HG03135 (cell line): ENCODE results near the gene TENT4B.
"Not testable (repeated sequence)": the region's sequence is repeated elsewhere in the genome, so short reads cannot be mapped to it uniquely, and the experiment has no call there.

Experiments
- ATAC-seq: cut with Tn5 transposase; IDR thresholded peaks from one replicate; pipeline ENCODE4 v1.9.1; 2021; ENCODE audit warnings: mild to moderate bottlenecking, moderate library complexity; ENCODE audit not compliant: unreplicated experiment

Gene TENT4B

DNA sequence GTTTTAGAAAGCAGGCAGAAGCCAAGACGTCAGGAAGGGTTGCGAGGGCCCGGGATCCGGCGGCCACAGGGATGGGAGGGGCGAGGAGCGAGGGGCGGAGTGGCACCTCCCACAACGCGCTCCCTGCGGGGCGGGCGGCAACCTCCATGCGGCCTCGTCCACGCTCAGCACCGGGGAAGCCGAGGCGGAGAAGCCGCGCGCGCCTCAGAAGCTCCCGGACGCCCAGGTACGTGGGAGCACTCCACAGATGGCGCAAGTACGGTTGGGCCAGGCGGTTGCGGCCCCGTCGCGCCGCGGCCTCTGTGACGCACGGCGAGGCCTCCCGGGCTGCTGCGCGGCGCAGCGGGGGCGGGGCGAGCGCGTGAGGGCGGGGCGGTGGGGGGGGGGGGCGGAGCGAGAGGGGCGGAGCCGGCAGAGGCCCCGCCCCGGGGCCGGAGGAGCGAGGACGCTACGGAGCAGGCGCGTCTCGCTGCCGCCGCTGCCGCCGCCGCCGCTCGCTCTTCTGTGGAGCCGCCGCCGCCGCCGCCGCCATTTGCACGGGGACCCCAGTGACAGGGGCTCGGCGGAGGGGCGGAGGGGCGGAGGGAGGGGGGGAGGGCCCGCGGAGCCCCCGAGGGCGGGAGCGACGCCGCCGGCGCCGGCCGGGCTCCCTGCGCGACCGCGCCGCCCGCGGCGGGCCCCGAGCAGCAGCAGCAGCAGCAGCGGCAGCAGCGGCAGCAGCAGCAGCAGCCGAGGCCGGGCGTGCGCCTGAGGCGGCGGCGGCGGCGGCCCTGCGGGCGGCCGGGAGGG, at the start of gene TENT4B:
Gene TENT4B (plus strand): TSS at position 500 of the 789 bp plus-strand sequence. CDS start 316 bp downstream, outside the sequence.
- peak; percentile 74 for ATAC-seq

DNA sequence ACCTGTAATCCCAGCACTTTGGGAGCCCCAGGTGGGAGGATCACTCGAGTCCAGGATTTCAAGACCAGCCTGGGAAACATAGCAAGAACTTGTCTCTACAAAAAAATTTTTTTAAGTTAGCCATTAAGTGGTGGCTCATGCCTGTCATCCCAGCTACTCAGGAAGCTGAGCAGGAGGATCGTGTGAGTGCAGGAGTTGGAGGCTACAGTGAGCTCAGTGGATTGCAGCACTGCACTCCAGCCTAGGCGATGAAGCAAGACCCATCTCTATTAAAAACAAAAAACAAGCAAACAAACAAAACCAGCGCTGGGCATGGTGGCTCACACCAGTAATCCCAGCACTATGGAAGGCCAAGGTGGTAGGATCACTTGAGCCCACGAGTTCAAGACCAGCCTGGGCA, 49.3 kb upstream of the TENT4B start:
- ATAC-seq, result no peak

DNA sequence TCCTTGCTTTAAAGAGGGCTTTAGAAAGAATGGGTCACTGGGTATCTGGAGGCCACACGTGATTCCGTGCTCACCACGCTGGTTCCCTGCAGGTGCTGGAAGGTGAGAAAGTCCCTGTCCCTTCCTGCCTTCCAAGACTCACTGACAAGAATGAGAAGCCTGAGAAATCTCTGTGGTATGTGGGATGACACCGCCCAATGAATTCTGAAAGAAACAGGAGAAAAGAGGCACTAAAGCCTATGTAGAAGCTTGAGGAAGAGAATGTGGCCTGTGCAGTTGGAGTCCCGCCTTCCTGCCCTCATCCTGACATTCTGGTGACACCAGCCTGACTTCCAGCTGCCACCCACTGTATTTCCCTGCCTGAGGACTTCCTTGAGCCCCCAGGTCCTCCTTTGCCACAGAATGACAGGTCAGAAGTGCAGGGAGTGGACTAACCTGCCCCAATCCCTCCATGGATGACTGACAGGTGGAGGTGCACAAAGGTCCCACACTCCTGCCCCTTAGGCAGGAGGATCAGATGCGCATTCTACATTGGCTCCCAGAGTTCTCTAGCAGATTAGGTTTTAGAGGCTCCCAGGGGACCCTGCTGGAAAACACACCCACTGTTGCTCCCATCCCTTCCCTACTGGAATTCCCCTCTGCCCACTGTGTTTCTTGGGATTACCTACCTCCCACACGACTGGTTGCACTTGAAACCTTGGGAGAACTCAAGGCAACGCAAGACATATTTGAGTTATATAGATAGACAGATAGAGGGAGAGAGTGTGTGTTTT, 38.6 kb upstream of the TENT4B start:
- no peak for ATAC-seq

DNA sequence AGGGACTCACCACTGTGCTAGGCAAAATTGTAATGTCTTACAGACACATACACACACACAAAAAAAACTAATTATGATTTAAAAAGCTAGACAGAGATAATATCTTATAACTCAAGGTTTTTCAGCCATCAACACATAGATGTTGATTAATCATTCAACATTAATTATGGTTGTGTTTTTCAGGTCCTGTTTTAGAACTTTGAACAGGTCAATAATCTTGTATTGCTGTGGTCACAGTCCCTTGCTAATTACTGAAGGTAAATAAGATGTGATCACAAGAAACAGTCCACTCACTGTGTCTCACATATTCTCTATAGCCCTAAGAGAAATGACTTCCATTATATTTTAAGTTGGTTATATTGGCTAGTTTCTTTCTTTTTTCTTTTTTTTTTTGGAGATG, 32.4 kb upstream of the TENT4B start:
- ATAC-seq, result no peak

DNA sequence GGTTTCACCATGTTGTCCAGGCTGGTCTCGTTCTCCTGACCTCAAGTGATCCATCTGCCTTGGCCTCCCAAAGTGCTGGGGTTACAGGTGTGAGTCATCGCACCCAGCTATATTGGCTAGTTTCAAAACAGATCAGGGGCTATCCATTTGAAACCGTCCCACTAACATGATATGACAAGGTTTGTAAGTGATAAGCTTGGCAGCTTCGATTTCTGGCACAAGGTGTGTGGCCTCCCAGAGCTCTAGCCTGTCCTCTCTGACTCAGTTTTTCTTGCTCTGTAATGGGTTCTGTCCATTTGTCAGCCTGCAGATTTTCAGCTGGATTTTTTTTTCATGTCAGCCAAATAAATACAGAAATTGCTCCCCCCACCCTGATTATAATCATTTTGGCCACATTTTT, 31.8 kb upstream of the TENT4B start:
- ATAC-seq, result peak; percentile 47

DNA sequence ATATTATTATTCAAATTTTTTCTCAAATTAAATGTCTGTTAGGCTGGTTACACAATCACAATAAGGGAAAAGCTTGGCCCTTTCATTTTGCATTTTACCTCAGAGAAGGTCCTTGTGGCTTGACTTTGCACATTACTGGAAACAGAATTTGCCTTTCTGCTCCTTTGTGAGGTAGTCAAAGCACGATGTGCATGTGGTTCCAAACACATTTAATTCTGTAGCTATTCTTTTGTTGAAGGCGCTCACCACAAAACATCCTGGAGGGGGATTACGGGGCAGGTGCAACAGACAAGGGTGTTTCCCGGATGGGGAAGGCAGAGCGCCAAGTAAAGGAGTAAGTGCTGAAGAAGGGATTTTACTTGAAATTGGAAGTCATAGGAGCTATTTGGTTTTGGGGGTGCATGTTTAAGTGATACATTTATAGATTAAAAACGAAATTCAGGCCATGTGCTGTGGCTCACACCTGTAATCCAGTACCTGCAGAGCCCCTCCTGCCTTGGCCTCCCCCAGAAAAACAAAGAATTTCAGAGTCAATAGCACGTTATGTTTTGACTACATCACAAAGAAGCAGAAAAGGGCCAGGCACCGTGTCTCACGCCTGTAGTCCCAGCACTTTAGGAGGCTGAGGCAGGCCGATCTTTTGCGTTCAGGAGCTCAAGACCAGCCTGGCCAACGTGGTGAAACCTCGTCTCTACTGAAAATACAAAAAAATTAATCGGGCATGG, 31.2 kb upstream of the TENT4B start:
- ATAC-seq, result peak; percentile 56

DNA sequence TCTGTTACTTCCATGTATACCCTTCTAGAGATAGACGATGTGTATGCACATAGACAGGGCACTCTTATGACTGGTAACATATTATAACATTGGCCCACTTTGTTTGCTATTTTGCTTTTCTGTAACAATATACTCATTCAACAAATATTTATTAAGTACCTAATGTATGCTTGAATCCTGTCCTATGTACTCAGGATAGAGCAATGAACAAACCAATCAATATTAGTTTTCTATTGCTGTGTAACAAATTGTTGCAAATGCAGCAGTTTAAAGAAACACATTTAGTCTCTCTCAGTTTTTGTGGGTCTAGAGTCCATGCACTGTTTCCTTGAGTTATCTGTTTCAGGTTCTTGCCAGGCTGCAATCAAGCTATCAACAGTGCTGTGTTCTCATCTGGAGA, 29.7 kb upstream of the TENT4B start:
- no peak for ATAC-seq

DNA sequence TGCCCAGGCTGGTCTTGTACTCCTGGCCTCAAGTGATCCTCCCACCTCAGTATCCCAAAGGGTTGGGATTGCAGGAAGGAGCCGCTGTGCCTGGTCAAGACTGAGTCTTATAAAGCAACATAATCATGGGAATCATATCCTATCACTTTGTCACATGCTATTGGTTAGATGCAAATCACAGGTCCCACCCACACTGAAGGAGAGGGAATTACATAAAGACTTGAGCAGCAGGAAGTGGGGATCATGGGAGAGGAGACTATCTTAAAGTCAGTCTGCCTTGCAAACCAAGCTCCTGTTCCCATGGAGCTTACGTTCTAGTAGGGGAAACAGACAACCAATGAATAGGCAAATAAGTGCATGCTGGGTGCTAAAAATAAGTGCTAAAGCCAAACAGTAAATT, 28.3 kb upstream of the TENT4B start:
- ATAC-seq, result no peak

DNA sequence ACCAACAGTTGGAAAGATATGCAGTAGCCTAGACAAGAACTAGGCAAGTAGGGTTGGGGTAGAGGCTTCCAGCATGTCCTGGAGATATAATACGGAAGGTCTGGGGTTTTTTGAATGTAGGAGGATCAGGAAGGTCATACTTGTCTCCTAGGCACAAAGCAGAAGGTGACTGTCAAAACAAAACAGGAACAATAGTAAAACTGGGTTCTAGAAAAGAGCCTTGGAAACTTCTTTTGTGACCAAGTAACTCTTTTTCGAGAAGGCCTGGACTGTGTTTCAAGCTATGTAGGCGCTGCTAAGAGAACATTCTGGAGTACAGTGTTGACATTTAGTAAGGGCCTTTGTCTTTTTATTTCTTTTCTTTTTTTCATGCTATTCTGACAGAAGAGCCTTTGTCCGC, 26.9 kb upstream of the TENT4B start:
- no peak for ATAC-seq

DNA sequence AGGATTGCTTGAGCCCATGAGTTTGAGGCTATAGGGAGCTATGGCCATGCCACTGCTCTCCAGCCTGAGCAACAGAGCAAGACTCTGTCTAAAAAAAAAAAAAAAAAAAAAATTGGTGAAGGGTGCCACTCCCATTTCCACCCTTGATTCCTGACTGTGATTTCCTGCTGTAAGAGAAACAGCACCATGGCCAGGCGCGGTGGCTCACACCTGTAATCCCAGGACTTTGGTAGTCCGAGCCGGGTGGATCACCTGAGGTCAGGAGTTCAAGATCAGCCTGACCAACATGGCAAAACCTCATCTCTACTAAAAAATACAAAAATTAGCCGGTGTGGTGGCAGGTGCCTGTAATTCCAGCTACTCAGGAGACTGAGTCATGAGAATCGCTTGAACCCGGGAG, 20.5 kb upstream of the TENT4B start:
- not testable (repeated sequence) for ATAC-seq

DNA sequence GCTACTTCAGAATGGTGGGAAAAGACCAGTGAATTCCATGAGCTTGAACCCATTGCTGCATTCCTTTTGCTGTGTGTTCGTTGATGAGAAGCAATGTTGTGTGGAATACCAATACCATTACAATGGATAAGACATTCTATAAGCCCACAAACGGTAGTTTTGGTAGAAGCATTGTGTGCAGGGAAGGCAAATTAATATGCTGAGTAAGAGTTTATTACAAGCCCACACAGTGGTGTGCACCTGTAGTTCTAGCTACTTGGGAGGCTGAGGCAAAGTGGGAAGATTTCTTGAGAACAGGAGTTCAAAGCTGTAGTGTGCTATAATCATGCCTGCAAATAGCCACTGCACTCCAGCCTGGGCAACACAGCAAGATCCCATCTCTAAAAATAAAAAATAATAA, 19.9 kb upstream of the TENT4B start:
- no peak for ATAC-seq

DNA sequence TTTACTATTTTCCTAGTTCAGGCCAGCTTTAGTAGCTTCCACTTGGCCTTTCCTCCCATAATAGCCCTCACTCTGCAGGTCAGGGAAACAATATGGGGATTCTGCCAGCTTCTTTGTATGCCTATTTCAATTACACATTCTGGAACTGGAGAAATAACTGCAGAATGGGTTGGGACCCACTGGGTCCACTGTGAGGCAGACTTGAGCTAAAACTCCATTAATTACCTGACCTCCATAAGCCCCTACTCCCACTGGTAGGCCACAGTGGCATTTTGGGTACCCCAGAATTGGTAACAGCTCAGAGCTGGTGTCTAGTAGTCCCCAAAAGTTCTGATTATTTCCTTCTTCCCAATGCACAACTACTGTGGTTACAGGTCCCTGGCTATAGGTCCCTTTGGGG, 16.7 kb upstream of the TENT4B start:
- no peak for ATAC-seq

DNA sequence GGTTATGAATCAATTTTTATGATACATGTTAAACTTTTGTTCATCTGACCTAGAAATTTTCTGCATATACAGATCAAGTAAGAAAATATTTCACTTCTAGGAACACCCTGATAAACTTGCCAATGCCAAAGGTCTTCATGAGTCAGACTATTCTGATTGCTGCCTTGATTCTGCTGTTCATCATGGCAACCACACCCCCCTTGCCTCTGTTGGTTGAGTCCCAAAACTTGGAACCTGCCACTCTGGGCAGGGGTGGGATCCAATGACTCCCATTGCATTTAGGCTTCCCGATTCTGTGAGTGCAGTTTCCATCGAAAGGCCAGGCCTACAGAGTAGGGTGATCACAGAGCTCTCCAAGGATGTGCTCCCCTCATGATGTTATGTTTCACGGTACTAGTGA, 15.8 kb upstream of the TENT4B start:
- ATAC-seq, result no peak

DNA sequence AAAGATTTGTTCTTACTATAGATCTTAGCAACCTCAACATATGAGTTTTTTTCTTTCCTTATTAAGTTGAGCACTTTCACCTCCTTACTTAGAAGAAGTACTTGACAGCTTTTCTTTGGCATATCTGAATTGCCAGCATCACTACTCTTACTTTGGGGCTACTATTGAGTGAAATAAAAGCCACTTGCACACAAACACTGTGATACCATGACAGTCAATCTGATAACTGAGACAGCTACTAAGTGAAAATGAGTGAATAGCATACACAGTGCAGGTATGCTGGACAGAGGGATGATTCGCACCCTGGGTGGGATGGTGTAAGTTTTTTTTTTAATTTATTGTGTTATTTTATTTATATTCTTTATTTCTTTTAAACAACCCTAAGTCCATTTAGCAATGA, 13.5 kb upstream of the TENT4B start:
- no peak for ATAC-seq

DNA sequence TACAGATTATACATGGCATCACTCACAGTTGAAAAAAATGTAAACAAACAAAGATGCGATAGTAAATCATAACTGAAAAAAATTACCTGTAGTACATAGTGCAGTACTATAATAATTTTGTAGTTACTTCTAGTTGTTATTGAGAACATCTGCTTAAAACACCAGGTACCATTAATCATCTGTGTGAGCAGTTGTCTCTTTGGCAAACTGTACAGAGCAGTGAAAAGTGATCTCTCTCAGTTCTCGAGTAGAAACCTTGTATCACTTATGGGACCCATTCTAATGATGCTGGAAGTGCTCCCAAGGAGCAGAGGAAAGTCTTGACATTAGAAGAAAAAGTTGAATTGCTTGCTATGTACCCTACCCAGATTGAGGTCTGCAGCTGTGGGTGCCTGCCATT, 8.9 kb upstream of the TENT4B start:
- ATAC-seq, result no peak

DNA sequence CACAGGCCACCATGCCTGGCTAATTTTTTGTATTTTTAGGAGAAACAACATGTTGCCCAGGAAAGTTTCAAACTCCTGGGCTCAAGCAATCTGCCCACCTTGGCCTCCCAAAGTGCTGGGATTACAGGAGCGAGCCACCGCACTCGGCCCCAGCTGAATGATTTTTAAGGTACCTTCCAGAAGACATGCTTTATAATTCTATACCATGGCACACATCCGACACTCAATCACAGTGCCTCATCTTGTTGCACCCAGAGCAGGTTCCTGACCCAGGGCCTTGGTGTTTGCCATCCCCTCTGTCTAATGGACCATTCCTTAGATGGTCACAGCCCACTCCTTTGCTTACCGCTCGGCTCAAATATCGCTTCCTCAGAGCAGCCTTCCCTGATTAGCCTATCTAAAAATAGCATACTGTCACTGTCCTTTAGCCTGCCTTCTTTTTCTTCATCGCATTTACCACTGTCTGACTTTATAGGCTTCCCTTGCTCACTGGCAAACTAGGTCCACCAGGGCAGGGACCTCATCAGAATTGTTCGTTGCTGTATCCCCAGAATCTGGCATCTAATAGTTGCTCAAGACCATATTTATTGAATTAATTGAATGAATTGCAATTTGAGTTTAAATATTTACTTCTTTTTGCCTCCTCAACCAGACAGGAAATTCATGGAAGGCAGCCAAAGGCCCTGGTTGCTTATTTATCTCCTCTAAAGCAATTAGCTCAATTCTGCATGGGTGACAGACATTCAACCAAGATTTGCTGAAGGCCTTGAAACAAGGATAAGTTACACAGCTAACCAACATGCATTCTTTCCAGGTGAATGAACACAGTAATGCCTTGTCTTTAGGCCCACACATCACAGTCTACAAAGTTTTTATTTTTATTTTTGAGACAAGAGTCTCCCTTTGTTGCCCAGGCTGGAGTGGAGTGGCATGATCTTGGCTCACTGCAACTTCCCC, 6.3 kb upstream of the TENT4B start:
- no peak for ATAC-seq

DNA sequence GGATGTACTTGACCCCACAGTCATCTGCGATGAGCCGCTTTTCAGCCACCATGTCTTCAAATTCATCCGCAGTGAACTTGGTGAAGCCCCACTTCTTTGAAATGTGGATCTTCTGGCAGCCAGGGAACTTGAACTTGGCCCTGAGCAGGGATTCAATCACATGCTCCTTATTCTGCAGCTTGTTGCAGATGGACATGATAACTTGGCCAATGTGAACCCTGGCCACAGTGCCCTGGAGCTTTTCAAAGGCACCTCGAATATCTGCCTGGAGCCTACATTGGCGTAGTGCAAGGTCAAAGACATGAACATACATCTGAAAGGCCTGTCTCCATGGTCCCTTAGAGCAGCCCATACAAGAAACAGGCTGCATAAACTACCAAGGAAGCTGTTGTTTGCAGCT, 1.8 kb upstream of the TENT4B start:
- no peak for ATAC-seq

DNA sequence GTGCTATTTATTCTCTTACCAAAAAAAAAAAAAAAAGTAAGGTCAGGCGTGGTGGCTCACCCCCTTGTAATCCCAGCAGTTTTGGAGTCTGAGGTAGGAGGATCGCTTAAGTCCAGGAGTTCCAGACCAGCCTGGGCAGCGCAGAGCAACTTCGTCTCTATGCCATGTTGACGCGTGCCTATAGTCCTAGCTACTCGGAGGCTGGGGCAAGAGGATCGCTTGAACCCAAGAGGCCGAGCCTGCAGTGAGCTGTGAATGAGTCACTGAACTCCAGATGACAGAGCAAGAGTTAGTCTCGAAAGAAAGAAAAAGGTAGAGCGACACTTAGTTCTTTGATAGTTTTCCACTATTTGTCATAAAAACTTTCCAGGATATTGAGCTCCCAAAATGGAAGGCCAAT, 1.4 kb upstream of the TENT4B start:
- ATAC-seq, result no peak

DNA sequence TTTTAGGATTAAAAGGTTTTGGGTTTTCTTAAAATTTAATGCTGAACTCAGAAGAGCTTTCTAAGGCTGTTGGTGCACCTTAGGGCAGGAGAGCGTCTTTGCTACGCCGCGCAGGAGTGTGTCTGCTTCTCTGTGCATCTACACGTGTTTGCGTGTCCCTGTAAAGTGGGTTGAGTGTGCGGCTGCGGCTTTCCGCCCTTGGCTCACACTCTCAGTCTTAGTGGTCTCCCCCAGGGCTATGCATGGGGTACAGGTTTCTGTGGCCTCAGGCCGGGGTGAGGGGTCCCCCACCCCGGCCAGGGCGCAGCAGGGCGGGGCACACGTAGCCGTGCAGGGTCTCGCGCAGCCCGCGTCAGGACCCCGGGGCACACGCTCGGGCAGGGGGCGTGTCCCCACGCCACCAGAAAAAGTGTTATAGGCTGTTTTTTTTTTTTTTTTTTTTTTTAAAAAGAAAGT, 727 bp upstream of the TENT4B start:
- ATAC-seq, result peak; percentile 43

DNA sequence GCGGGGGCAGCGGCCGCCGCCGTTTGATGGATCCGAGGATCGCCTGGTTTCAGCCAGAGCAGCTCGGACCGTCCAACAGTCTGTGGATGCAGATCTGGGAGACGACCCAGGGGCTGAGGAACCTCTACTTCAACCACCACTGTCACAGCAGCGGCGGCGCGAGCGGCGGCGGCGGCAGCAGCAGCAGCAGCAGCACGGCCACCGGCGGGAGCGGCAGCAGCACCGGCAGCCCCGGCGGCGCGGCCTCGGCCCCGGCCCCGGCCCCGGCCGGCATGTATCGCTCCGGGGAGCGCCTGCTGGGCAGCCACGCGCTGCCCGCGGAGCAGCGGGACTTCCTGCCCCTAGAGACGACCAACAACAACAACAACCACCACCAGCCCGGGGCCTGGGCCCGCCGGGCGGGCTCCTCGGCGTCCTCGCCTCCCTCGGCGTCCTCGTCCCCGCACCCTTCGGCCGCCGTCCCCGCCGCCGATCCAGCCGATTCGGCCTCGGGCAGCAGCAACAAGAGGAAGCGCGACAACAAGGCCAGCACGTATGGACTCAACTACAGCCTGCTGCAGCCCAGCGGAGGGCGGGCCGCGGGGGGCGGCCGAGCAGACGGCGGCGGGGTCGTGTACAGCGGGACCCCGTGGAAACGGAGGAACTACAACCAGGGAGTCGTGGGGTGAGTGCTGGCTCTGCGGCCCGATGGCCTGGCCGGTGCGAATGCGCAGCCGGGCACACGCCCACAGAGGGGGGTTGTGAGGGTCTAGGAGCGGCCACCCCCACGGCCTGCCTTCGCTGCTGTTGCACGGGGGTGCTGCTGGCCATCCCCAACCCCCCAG, 702 bp downstream of the TENT4B start:
- ATAC-seq, result peak; percentile 19
